Vagina (tissue), 2 donors: ENCODE measurements around the gene KTN1. TPM values are rescaled to one million over a fixed set of nuclear protein-coding genes. Genes with fewer than 3 reads are reported as not detected.

Source experiments
- DNase-seq, 2 donors: peaks; one replicate each; pipeline ENCODE4 v3.0.0-alpha.2; 2017; ENCODE audit errors: extremely low spot score in 2 of 2
- H3K27ac ChIP-seq: fragments of 200-600 bp; sonication (generic); one replicate; pipeline ENCODE4 v1.5.1; 2019
- H3K27me3 ChIP-seq: fragments of 200-600 bp; sonication (generic); one replicate; pipeline ENCODE4 v1.5.1; 2019
- H3K36me3 ChIP-seq, 2 donors: fragments of 200-600 bp; sonication (generic); one replicate each; pipeline ENCODE4 v1.5.1; 2017 to 2019
- H3K4me1 ChIP-seq: fragments of 200-600 bp; sonication (generic); one replicate; pipeline ENCODE4 v1.5.1; 2019
- H3K4me3 ChIP-seq, 2 donors: fragments of 200-600 bp; sonication (generic); 1 replicate in 1 of 2; 2 replicates in 1 of 2; pipeline ENCODE4 v1.5.1; 2016 to 2019
- H3K9me3 ChIP-seq: fragments of 200-600 bp; sonication (generic); one replicate; pipeline ENCODE4 v1.5.1; 2019
- CTCF ChIP-seq, 3 experiments: fragments of 450-650 bp in 2 of 3; fragments of 200-600 bp in 1 of 3; sonication (generic) in 1 of 3; IDR thresholded peaks; one replicate each; pipeline ENCODE4 v1.5.1; 2017 to 2019; ENCODE audit warnings: antibody characterized with exemption in 3 of 3, mild to moderate bottlenecking in 2 of 3, moderate library complexity in 2 of 3
- POLR2A ChIP-seq, 2 donors: fragments of 450-650 bp; IDR thresholded peaks; one replicate each; pipeline ENCODE4 v1.6.1; 2017; ENCODE audit warnings: antibody characterized with exemption in 2 of 2, mild to moderate bottlenecking in 2 of 2, moderate library complexity in 2 of 2
- POLR2AphosphoS5 ChIP-seq, 2 donors: sonication (generic); formaldehyde crosslinking; IDR thresholded peaks; one replicate each; pipeline ENCODE4 v1.9.0; 2017; ENCODE audit warnings: antibody characterized with exemption in 2 of 2, mild to moderate bottlenecking in 2 of 2, low read depth in 1 of 2; ENCODE audit not compliant: insufficient read depth in 1 of 2
- intact Hi-C: fragments of 100-400 bp; cut with DNase I; formaldehyde crosslinking; loops from one replicate; pipeline ENCODE4 v1.15.1; 2023
- total RNA-seq: library from RNA; depleted of rRNA; stranded (reverse); fragments of >200 nt; gene quantifications from one replicate; pipeline ENCODE4 v1.2.3, GENCODE V29; 2016

KTN1 gene
- total RNA-seq, 1 donor from 2014 or later, result 91.6 TPM

DNA sequence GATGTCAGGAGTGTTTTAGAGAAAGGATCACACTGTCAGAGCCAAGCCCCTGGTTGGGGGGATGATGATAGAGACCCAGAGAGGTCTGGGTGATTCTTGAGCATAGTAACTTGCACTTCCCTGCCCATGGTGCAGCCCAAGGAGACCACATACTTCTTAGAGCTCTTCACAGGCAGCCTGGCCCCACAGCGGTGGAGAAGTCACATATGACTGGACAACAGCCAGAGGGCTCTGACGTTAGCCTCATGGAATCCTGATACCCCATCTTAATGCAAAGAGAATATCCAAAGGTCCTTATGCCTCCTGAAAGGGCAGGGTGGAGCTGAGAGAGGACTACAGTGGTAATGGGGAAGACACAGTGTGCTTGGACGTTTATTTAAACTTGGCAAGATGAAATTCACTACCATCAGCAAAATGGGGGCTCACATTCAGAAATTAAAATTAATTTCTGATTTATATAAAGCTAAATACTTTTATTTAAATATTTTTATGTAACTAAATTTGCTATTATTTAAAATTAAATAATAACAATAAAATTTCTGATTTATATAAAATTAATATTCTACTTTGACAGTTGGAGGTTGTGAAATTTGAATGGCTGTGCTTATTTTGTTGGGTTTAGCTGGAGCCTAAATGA is 131.3 kb downstream of the KTN1 start:
- intact Hi-C loops, result loop anchor here (10.0 kb wide), 1 partner anchor 624 kb away; no protein-coding TSS in a partner anchor
- no peak for DNase-seq
- no peak overlapping the region for H3K4me3 ChIP-seq
- no peaks in the 10 kb centered on the region for H3K36me3 ChIP-seq
- TF ChIP-seq POLR2A (IDR thresholded peaks at IDR 0.05), result no peak
- TF ChIP-seq POLR2AphosphoS5 (IDR thresholded peaks at IDR 0.05; ENCODE audit: insufficient read depth in 1 of 2, low read depth in 1 of 2), result no peak
- no peak for TF ChIP-seq CTCF (IDR thresholded peaks at IDR 0.05)
- no peak overlapping the region for H3K27ac ChIP-seq
- no peaks in the 10 kb centered on the region for H3K9me3 ChIP-seq
- no peaks in the 10 kb centered on the region for H3K4me1 ChIP-seq
- no peaks in the 10 kb centered on the region for H3K27me3 ChIP-seq

GRCh38 chr14:55712491-55712890 is 132.5 kb downstream of the KTN1 start:
- Histone ChIP-seq H3K36me3 (no peaks in the 10 kb centered on the region), H3K4me3 (no peak overlapping the region), H3K27me3 (no peaks in the 10 kb centered on the region), H3K9me3 (no peaks in the 10 kb centered on the region), H3K4me1 (no peaks in the 10 kb centered on the region), H3K27ac (no peak overlapping the region)
- no peak for TF ChIP-seq CTCF (IDR thresholded peaks at IDR 0.05)
- no peak for TF ChIP-seq POLR2AphosphoS5 (IDR thresholded peaks at IDR 0.05; ENCODE audit: insufficient read depth in 1 of 2, low read depth in 1 of 2)
- TF ChIP-seq POLR2A (IDR thresholded peaks at IDR 0.05), result no peak
- no peak for DNase-seq
- intact Hi-C loops, result loop anchor here (10.0 kb wide), 1 partner anchor 622 kb away; no protein-coding TSS in a partner anchor

- Histone ChIP-seq H3K27me3 (no peaks in the 10 kb centered on the region), H3K27ac (no peak overlapping the region), H3K9me3 (no peaks in the 10 kb centered on the region), H3K4me1 (no peaks in the 10 kb centered on the region), H3K4me3 (no peak overlapping the region), H3K36me3 (no peaks in the 10 kb centered on the region)
- no peak for DNase-seq
- intact Hi-C loops, result loop anchor here (10.0 kb wide), 1 partner anchor 621 kb away; no protein-coding TSS in a partner anchor
- TF ChIP-seq POLR2A (IDR thresholded peaks at IDR 0.05) (no peak), POLR2AphosphoS5 (IDR thresholded peaks at IDR 0.05; ENCODE audit: insufficient read depth in 1 of 2, low read depth in 1 of 2) (no peak), CTCF (IDR thresholded peaks at IDR 0.05) (no peak)
Measured at GRCh38 chr14:55713486-55713885, 133.5 kb downstream of the KTN1 start.

DNA sequence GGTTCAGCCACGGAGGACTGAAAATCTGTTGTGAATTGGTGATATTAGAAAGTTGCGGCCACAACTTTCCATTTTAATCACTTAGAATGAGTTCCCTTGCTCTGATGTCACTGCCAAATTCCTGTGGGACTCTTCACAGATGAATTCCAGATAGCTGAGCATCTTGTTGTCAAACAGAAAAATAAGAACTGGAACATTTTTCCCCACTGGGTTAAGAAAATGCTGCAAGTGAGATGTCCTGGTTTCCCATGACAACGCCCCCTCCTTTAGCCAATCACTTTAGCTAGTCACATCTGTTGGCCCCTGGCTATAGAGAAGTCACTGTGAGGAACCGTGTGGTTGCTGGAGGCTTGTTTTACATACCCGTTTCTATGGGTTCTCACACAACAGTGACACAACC is 135.9 kb downstream of the KTN1 start:
- Histone ChIP-seq H3K27ac (no peak overlapping the region), H3K27me3 (no peaks in the 10 kb centered on the region), H3K9me3 (no peaks in the 10 kb centered on the region), H3K4me3 (no peak overlapping the region), H3K36me3 (no peaks in the 10 kb centered on the region), H3K4me1 (no peaks in the 10 kb centered on the region)
- no peak for TF ChIP-seq POLR2A (IDR thresholded peaks at IDR 0.05)
- no peak for TF ChIP-seq CTCF (IDR thresholded peaks at IDR 0.05)
- TF ChIP-seq POLR2AphosphoS5 (IDR thresholded peaks at IDR 0.05; ENCODE audit: insufficient read depth in 1 of 2, low read depth in 1 of 2), result no peak
- peak in 1 of 2 donors; percentile 83 for DNase-seq
- intact Hi-C loops, result loop anchor here (10.0 kb wide), 1 partner anchor 619 kb away; no protein-coding TSS in a partner anchor

GRCh38 chr14:55717621-55718020 is 137.6 kb downstream of the KTN1 start:
- Histone ChIP-seq H3K9me3 (no peaks in the 10 kb centered on the region), H3K36me3 (no peaks in the 10 kb centered on the region), H3K4me3 (no peak overlapping the region), H3K27me3 (no peaks in the 10 kb centered on the region), H3K4me1 (no peaks in the 10 kb centered on the region), H3K27ac (no peak overlapping the region)
- intact Hi-C loops, result loop anchor here (10.0 kb wide), 1 partner anchor 617 kb away; no protein-coding TSS in a partner anchor
- DNase-seq, result no peak
- TF ChIP-seq POLR2A (IDR thresholded peaks at IDR 0.05) (no peak), CTCF (IDR thresholded peaks at IDR 0.05) (no peak), POLR2AphosphoS5 (IDR thresholded peaks at IDR 0.05; ENCODE audit: insufficient read depth in 1 of 2, low read depth in 1 of 2) (no peak)
